ENCODE measurements around the gene SKAP2.

DNA sequence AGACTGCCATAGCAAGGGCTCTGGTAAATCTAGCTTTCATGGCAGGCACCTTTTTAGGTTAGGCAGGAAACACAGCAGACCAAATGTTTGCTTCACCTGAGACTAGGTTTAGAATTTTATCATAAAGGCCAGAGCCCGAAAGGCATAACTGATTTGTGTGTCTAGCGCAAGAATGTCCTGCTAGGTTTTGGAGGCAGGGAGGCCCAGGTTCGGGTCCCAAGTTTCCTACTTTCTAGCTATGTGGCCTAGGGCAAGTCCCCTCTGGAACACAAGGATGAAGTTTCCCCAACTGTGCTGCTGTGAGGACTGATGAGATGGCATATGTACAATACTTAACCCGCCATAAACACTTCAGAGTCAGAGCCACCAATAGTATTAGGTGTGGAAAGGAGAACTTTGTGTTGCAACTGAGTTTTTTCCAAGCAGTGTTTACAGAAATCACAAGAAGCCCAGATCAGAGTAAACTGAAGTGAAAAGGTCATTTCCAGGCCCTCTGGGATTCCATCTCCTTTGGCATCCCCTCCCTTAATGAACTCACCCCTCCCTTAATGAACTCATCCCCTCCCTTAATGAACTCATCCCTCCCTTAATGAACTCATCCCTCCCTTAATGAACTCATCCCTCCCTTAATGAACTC lies 244.9 kb downstream of the SKAP2 start:
- TF ChIP-seq, protein P1, sequence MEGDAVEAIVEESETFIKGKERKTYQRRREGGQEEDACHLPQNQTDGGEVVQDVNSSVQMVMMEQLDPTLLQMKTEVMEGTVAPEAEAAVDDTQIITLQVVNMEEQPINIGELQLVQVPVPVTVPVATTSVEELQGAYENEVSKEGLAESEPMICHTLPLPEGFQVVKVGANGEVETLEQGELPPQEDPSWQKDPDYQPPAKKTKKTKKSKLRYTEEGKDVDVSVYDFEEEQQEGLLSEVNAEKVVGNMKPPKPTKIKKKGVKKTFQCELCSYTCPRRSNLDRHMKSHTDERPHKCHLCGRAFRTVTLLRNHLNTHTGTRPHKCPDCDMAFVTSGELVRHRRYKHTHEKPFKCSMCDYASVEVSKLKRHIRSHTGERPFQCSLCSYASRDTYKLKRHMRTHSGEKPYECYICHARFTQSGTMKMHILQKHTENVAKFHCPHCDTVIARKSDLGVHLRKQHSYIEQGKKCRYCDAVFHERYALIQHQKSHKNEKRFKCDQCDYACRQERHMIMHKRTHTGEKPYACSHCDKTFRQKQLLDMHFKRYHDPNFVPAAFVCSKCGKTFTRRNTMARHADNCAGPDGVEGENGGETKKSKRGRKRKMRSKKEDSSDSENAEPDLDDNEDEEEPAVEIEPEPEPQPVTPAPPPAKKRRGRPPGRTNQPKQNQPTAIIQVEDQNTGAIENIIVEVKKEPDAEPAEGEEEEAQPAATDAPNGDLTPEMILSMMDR (IDR thresholded peaks at IDR 0.05), result no peak
- no peak for TF ChIP-seq POLR2A (IDR thresholded peaks at IDR 0.05)

All from adrenal gland (tissue), 5 donors.